ENCODE results near the gene ZNF543.

DNA sequence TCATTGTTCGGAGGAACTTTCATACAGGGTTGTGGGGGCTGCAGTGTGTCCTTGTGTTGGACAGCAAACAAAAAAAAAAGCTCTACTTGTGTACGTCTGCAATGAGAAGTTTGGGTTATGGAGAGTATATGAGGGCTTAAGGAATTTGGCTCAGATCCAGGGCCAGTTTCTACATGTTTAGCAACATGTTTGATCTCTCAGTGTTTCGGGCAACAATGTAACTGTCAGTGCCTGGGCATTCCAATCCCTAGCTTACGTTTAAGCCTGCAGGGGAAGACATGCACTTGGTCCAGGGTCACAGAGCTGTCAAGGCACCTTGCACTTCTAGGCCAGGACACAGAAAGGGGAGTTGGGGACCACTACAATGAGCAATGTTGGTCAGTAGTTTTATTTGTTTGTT, 13.9 kb downstream of the ZNF543 start:
- no peak for TF ChIP-seq POLR2A (IDR thresholded peaks at IDR 0.05)
- TF ChIP-seq, protein P1, sequence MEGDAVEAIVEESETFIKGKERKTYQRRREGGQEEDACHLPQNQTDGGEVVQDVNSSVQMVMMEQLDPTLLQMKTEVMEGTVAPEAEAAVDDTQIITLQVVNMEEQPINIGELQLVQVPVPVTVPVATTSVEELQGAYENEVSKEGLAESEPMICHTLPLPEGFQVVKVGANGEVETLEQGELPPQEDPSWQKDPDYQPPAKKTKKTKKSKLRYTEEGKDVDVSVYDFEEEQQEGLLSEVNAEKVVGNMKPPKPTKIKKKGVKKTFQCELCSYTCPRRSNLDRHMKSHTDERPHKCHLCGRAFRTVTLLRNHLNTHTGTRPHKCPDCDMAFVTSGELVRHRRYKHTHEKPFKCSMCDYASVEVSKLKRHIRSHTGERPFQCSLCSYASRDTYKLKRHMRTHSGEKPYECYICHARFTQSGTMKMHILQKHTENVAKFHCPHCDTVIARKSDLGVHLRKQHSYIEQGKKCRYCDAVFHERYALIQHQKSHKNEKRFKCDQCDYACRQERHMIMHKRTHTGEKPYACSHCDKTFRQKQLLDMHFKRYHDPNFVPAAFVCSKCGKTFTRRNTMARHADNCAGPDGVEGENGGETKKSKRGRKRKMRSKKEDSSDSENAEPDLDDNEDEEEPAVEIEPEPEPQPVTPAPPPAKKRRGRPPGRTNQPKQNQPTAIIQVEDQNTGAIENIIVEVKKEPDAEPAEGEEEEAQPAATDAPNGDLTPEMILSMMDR (IDR thresholded peaks at IDR 0.05 in 4 of 5, conservative IDR thresholded peaks at IDR 0.05 in 1 of 5) = no peak

Data from gastrocnemius medialis (tissue), 4 donors.